ENCODE data around the gene RANBP10. TPM values are rescaled to one million over a fixed set of nuclear protein-coding genes. Genes with fewer than 3 reads are reported as not detected.

RANBP10 gene
- total RNA-seq, 5 donors from 2014 or later (not counting 1 experiment from before 2014, with no cell fraction given): 21.9 to 29.3 (median 24.5) TPM

DNA sequence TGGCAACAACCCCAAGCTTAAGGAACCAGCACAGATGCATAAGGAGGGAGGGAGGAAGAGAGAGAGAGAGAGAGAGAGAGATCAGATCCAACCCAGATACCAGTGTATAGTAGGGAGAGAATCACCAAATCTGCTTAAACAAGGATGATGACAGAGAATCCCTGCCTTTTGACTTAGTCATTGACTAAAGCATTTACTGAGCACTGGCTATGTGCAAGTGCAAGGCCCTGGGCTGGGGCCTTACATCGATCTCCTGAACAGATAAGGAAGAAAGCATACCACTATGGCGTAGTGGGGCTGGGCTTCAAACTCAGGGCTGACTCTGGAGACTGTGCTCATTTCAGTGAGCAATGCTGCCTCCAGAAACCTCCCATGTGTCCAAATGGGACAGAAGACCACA, 16.2 kb upstream of the RANBP10 start:
- no peak overlapping the region for H3K27ac Mint-ChIP-seq
- ATAC-seq (replicated peaks in 1 of 4) (no peak), DNase-seq (no peak)
- CTCF ChIA-PET: no interaction called here
- no peaks in the 10 kb centered on the region for H3K36me3 Mint-ChIP-seq
- no peaks in the 10 kb centered on the region for H3K9me3 Mint-ChIP-seq
- no peaks in the 10 kb centered on the region for H3K4me1 Mint-ChIP-seq
- peaks cover 0 to 3% of the 10 kb centered on the region in 2 experiments for H3K27me3 ChIP-seq (replicated peaks in 1 of 2; ENCODE audit: control insufficient read depth in 2 of 2, extremely low read depth in 1 of 2, insufficient read depth in 2 of 2, low read length in 1 of 2)
- POLR2A ChIA-PET: interaction anchor here in 1 of 2 donors (0.7 kb wide), 1 partner anchor 41 kb away, joined by 5 read pairs; no protein-coding TSS in a partner anchor
- H3K4me3 Mint-ChIP-seq: no peak overlapping the region
- H3K4me1 ChIP-seq (ENCODE audit: control insufficient read depth in 1 of 2, extremely low read depth in 1 of 2, insufficient read depth in 2 of 2, low read length in 2 of 2): no peaks in the 10 kb centered on the region
- no peak overlapping the region for H3K4me3 ChIP-seq (ENCODE audit: control insufficient read depth in 1 of 2, extremely low read depth in 1 of 2, low read length in 1 of 2)
- 100% methylated on average over 2 of the region's 2 CpGs for WGBS (ENCODE audit: insufficient coverage)
- no peaks in the 10 kb centered on the region for H3K9me3 ChIP-seq
- H3K36me3 ChIP-seq (ENCODE audit: control insufficient read depth in 2 of 2, extremely low read depth in 1 of 2, insufficient read depth in 1 of 2, low read length in 1 of 2): peaks cover 7 to 10% of the 10 kb centered on the region in 2 donors
- H3K27me3 Mint-ChIP-seq: no peaks in the 10 kb centered on the region
- H3K27ac ChIP-seq (ENCODE audit: low read length): no peak overlapping the region

DNA sequence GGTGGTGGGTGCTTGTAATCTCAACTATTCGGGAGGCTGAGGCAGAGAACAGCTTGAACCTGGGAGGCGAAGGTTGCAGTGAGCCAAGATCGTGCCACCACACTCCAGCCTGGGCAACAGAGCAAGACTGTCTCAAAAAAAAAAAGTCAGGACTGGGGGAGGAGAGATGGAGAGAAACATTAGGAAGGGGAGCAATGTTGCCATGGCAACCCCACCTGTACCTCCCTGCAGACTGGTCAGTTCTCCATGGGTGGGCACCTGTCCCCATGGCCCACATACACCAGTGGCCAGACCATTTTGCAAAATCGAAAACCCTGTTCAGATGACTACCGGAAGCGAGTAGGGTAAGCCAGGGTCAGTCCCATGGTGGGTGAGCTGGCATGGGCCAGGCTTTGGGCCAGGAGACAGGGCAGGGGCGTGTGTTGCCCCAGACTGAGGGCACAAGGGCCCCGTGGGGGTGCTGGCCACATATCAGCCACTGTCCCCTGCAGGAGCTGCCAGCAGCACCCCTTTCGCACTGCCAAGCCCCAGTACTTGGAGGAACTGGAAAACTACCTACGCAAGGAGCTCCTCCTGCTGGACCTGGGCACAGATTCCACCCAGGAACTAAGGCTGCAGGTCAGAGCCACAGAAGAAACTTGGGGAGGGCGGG, 14.4 kb upstream of the RANBP10 start:
- 89% methylated on average over 11 of the region's 11 CpGs for WGBS (ENCODE audit: insufficient coverage)
- ATAC-seq (replicated peaks in 1 of 4) (no peak), DNase-seq (no peak)
- H3K4me1 Mint-ChIP-seq: peaks cover 5 to 9% (median 5%) of the 10 kb centered on the region in 3 donors
- no peaks in the 10 kb centered on the region for H3K9me3 Mint-ChIP-seq
- H3K4me1 ChIP-seq (ENCODE audit: control insufficient read depth in 1 of 2, extremely low read depth in 1 of 2, insufficient read depth in 2 of 2, low read length in 2 of 2): peaks cover 0 to 8% of the 10 kb centered on the region in 2 experiments
- CTCF ChIA-PET: interaction anchor here in 1 of 2 donors (0.6 kb wide), 2 partner anchors 18 to 176 kb away, joined by 3 read pairs; partner anchors contain the start of gene CARMIL2
- no peaks in the 10 kb centered on the region for H3K9me3 ChIP-seq
- peaks cover 0 to 3% of the 10 kb centered on the region in 2 experiments for H3K27me3 ChIP-seq (replicated peaks in 1 of 2; ENCODE audit: control insufficient read depth in 2 of 2, extremely low read depth in 1 of 2, insufficient read depth in 2 of 2, low read length in 1 of 2)
- no peaks in the 10 kb centered on the region for H3K27me3 Mint-ChIP-seq
- no peaks in the 10 kb centered on the region for H3K36me3 ChIP-seq (ENCODE audit: control insufficient read depth in 2 of 2, extremely low read depth in 1 of 2, insufficient read depth in 1 of 2, low read length in 1 of 2)
- H3K4me3 ChIP-seq (ENCODE audit: control insufficient read depth in 1 of 2, extremely low read depth in 1 of 2, low read length in 1 of 2): no peak overlapping the region
- no peak overlapping the region for H3K4me3 Mint-ChIP-seq
- no peaks in the 10 kb centered on the region for H3K36me3 Mint-ChIP-seq
- POLR2A ChIA-PET: no interaction called here
- H3K27ac ChIP-seq (ENCODE audit: low read length): no peak overlapping the region
- no peak overlapping the region for H3K27ac Mint-ChIP-seq

DNA sequence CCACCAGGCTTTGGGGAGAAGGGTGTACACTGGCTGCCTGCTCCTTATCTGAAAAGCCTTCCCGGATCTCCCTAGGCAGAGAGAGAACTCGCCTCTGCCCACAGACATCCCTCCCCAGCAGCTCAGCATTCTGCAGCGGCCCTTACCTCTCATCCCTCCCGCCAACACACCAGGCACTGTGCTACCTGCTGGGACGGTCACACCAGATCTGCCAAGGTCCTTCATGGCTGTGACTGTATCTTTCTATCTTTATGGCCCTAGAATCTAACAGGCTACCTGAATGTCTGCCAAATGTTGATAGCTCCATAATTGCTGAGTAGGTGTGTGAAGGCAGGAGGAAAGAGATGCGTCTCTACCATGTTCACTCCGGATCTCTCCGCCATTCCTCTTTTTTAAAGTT, 8.2 kb upstream of the RANBP10 start:
- 87% methylated on average over 5 of the region's 8 CpGs for WGBS (ENCODE audit: insufficient coverage)
- no peak overlapping the region for H3K4me3 Mint-ChIP-seq

DNA sequence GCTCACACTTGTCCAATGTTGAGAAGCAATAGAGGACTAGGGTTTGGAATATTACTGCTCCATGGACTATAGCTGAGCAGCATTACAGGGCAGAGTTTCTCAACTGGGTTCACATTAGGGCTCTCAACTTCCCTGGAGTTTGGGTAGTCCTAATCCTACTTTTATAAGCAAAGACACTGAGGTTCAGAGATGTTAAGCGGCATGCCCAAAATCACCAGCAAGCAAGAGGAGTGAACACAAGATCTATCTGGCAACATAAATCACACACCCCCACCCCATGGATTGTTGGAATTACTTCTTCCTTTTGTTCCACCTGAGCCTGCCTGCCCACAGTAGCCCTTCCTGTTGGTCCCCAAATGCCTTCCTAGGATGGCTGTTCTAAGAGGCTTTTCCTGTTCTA, 5.5 kb upstream of the RANBP10 start:
- H3K27ac Mint-ChIP-seq: no peak overlapping the region
- no peaks in the 10 kb centered on the region for H3K27me3 Mint-ChIP-seq
- CTCF ChIA-PET: interaction anchor here (0.7 to 0.8 kb wide), 2 partner anchors 469 to 486 kb away, joined by 3 to 4 read pairs; no protein-coding TSS in a partner anchor
- DNase-seq (no peak), ATAC-seq (replicated peaks in 1 of 4) (no peak)
- Histone ChIP-seq H3K4me1 (ENCODE audit: control insufficient read depth in 1 of 2, extremely low read depth in 1 of 2, insufficient read depth in 2 of 2, low read length in 2 of 2) (peaks cover 2 to 15% of the 10 kb centered on the region in 2 experiments), H3K9me3 (no peaks in the 10 kb centered on the region), H3K36me3 (ENCODE audit: control insufficient read depth in 2 of 2, extremely low read depth in 1 of 2, insufficient read depth in 1 of 2, low read length in 1 of 2) (peaks cover 0 to 2% of the 10 kb centered on the region in 2 donors), H3K27me3 (replicated peaks in 1 of 2; ENCODE audit: control insufficient read depth in 2 of 2, extremely low read depth in 1 of 2, insufficient read depth in 2 of 2, low read length in 1 of 2) (peaks cover 0 to 2% of the 10 kb centered on the region in 2 experiments), H3K27ac (ENCODE audit: low read length) (no peak overlapping the region), H3K4me3 (ENCODE audit: control insufficient read depth in 1 of 2, extremely low read depth in 1 of 2, low read length in 1 of 2) (no peak overlapping the region)
- H3K36me3 Mint-ChIP-seq: no peaks in the 10 kb centered on the region
- POLR2A ChIA-PET: no interaction called here
- WGBS (ENCODE audit: insufficient coverage): no CpG with 5 or more reads among the region's 1 CpG
- no peaks in the 10 kb centered on the region for H3K9me3 Mint-ChIP-seq
- no peak overlapping the region for H3K4me3 Mint-ChIP-seq
- H3K4me1 Mint-ChIP-seq: peaks cover 9 to 13% (median 10%) of the 10 kb centered on the region in 3 donors

More for the DNA sequence above, 8.2 kb upstream of the RANBP10 start:
- no peak overlapping the region for H3K27ac ChIP-seq (ENCODE audit: low read length)
- peaks cover 0 to 8% of the 10 kb centered on the region in 2 experiments for H3K4me1 ChIP-seq (ENCODE audit: control insufficient read depth in 1 of 2, extremely low read depth in 1 of 2, insufficient read depth in 2 of 2, low read length in 2 of 2)
- CTCF ChIA-PET: interaction anchor here in 1 of 2 donors (0.7 to 1.4 kb wide), 4 partner anchors 10 to 234 kb away, joined by 3 to 4 read pairs (median 4); no protein-coding TSS in a partner anchor
- no peak for DNase-seq
- H3K9me3 Mint-ChIP-seq: no peaks in the 10 kb centered on the region
- H3K27ac Mint-ChIP-seq: no peak overlapping the region
- peaks cover 5 to 9% (median 5%) of the 10 kb centered on the region in 3 donors for H3K4me1 Mint-ChIP-seq
- H3K27me3 ChIP-seq (replicated peaks in 1 of 2; ENCODE audit: control insufficient read depth in 2 of 2, extremely low read depth in 1 of 2, insufficient read depth in 2 of 2, low read length in 1 of 2): peaks cover 0 to 5% of the 10 kb centered on the region in 2 experiments
- H3K36me3 ChIP-seq (ENCODE audit: control insufficient read depth in 2 of 2, extremely low read depth in 1 of 2, insufficient read depth in 1 of 2, low read length in 1 of 2): peaks cover 0 to 2% of the 10 kb centered on the region in 2 donors
- ATAC-seq (replicated peaks in 1 of 4): no peak
- H3K27me3 Mint-ChIP-seq: no peaks in the 10 kb centered on the region
- H3K36me3 Mint-ChIP-seq: no peaks in the 10 kb centered on the region
- no peak overlapping the region for H3K4me3 ChIP-seq (ENCODE audit: control insufficient read depth in 1 of 2, extremely low read depth in 1 of 2, low read length in 1 of 2)
- POLR2A ChIA-PET: interaction anchor here in 1 of 2 donors (0.7 kb wide), 1 partner anchor 1784 kb away, joined by 5 read pairs; no protein-coding TSS in a partner anchor
- H3K9me3 ChIP-seq: no peaks in the 10 kb centered on the region

DNA sequence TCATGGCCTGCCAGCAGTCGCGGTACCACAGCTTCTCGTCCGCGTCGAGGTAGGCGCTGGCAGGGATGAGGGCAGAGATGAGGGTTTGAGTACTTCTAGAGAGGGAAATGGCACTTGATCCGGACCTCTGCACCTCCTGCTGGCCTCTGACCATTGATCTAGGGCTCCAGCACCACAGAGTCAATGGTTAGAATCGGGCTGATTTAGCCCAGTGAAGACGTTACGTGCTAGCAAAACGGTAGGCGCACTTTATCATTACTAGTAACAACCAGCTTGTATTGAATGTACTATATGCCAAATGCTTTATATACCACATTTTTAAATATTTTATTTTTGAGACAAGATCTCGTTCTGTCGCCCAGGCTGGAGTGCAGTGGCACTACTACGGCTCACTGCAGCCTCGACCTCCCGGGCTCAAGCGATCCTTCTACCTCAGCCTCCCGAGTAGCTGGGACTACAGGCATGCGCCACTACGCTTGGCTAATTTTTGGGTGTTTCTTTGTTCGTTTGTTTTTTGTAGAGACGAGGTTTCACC, 855 bp upstream of the RANBP10 start:
- peaks cover 32 to 41% (median 36%) of the 10 kb centered on the region in 3 donors for H3K4me1 Mint-ChIP-seq
- H3K4me3 ChIP-seq (ENCODE audit: control insufficient read depth in 1 of 2, extremely low read depth in 1 of 2, low read length in 1 of 2): peak overlapping the region; percentile 87 to 97
- no peaks in the 10 kb centered on the region for H3K27me3 ChIP-seq (replicated peaks in 1 of 2; ENCODE audit: control insufficient read depth in 2 of 2, extremely low read depth in 1 of 2, insufficient read depth in 2 of 2, low read length in 1 of 2)
- no peak for ATAC-seq (replicated peaks in 1 of 4)
- H3K4me1 ChIP-seq (ENCODE audit: control insufficient read depth in 1 of 2, extremely low read depth in 1 of 2, insufficient read depth in 2 of 2, low read length in 2 of 2): peaks cover 24 to 37% of the 10 kb centered on the region in 2 experiments
- CTCF ChIA-PET: interaction anchor here in 1 of 2 donors (0.5 to 1.5 kb wide), 16 partner anchors 9 to 1455 kb away, joined by 3 to 19 read pairs (median 4); partner anchors contain the start of genes GFOD2, NFATC3 and NUTF2
- peak overlapping the region; percentile 79 to 94 for H3K27ac Mint-ChIP-seq
- peak overlapping the region; percentile 70 for H3K27ac ChIP-seq (ENCODE audit: low read length)
- POLR2A ChIA-PET: interaction anchor here in 1 of 2 donors (0.6 to 1.0 kb wide), 4 partner anchors 36 to 199 kb away, joined by 3 to 10 read pairs (median 4); partner anchors contain the start of genes GFOD2 and PSKH1
- no peaks in the 10 kb centered on the region for H3K27me3 Mint-ChIP-seq
- H3K36me3 ChIP-seq (ENCODE audit: control insufficient read depth in 2 of 2, extremely low read depth in 1 of 2, insufficient read depth in 1 of 2, low read length in 1 of 2): peaks cover 0 to 5% of the 10 kb centered on the region in 2 donors
- no peak for DNase-seq
- no peaks in the 10 kb centered on the region for H3K9me3 ChIP-seq
- 29% methylated on average over 10 of the region's 24 CpGs for WGBS (ENCODE audit: insufficient coverage)
- H3K4me3 Mint-ChIP-seq: peak overlapping the region; percentile 76 to 89 (median 87)
- H3K36me3 Mint-ChIP-seq: peaks cover 9% of the 10 kb centered on the region
- no peaks in the 10 kb centered on the region for H3K9me3 Mint-ChIP-seq

- ATAC-seq (replicated peaks in 1 of 4) (no peak), DNase-seq (peak in 3 of 35 experiments; percentile 5 to 18 (median 6))
- WGBS (ENCODE audit: insufficient coverage): 2% methylated on average over 18 of the region's 26 CpGs
- H3K27me3 ChIP-seq (replicated peaks in 1 of 2; ENCODE audit: control insufficient read depth in 2 of 2, extremely low read depth in 1 of 2, insufficient read depth in 2 of 2, low read length in 1 of 2): no peaks in the 10 kb centered on the region
- peak overlapping the region; percentile 76 to 89 (median 87) for H3K4me3 Mint-ChIP-seq
- no peaks in the 10 kb centered on the region for H3K27me3 Mint-ChIP-seq
- H3K9me3 Mint-ChIP-seq: no peaks in the 10 kb centered on the region
- peaks cover 0 to 9% of the 10 kb centered on the region in 2 donors for H3K36me3 ChIP-seq (ENCODE audit: control insufficient read depth in 2 of 2, extremely low read depth in 1 of 2, insufficient read depth in 1 of 2, low read length in 1 of 2)
- H3K36me3 Mint-ChIP-seq: peaks cover 13% of the 10 kb centered on the region
- CTCF ChIA-PET: interaction anchor here in 1 of 2 donors (0.6 to 1.5 kb wide), 15 partner anchors 10 to 628 kb away, joined by 3 to 19 read pairs (median 4); partner anchors contain the start of genes ATP6V0D1, GFOD2, NFATC3 and NUTF2
- peaks cover 45 to 54% (median 49%) of the 10 kb centered on the region in 3 donors for H3K4me1 Mint-ChIP-seq
- H3K9me3 ChIP-seq: no peaks in the 10 kb centered on the region
- peak overlapping the region; percentile 87 to 97 for H3K4me3 ChIP-seq (ENCODE audit: control insufficient read depth in 1 of 2, extremely low read depth in 1 of 2, low read length in 1 of 2)
- H3K27ac Mint-ChIP-seq: peak overlapping the region; percentile 65 to 94
- peaks cover 36 to 50% of the 10 kb centered on the region in 2 experiments for H3K4me1 ChIP-seq (ENCODE audit: control insufficient read depth in 1 of 2, extremely low read depth in 1 of 2, insufficient read depth in 2 of 2, low read length in 2 of 2)
- POLR2A ChIA-PET: interaction anchor here in 1 of 2 donors (0.5 to 1.0 kb wide), 2 partner anchors 87 to 208 kb away, joined by 3 to 4 read pairs; partner anchors contain the start of gene GFOD2
- peak overlapping the region; percentile 60 for H3K27ac ChIP-seq (ENCODE audit: low read length)
These were observed 487 bp downstream of the RANBP10 start for GRCh38 chr16:67805718-67806427.

Measured in T-cell (primary cell).